NCI-H146 (cell line): ENCODE data around the gene ACAP2.

Experiments used
- DNase-seq: peaks from one replicate; lab custom pipeline; 2025; lab: John Stamatoyannopoulos, UW

The ACAP2 gene

GRCh38 chr3:195259475-195260279, 183.1 kb downstream of the ACAP2 start:
- DNase-seq, result peak; percentile 95

GRCh38 chr3:195259154-195259474, 183.7 kb downstream of the ACAP2 start:
- DNase-seq, result no peak

GRCh38 chr3:195258449-195259153, 184.2 kb downstream of the ACAP2 start:
- peak; percentile 57 for DNase-seq

- DNase-seq, result no peak
Measured at GRCh38 chr3:195257454-195258448, 185.1 kb downstream of the ACAP2 start.

GRCh38 chr3:195256639-195257453, 186.0 kb downstream of the ACAP2 start:
- DNase-seq, result no peak

GRCh38 chr3:195255571-195256501, 187.0 kb downstream of the ACAP2 start:
- no peak for DNase-seq

- no peak for DNase-seq
Measured at GRCh38 chr3:195255176-195255500, 187.7 kb downstream of the ACAP2 start.

GRCh38 chr3:195254454-195255175, 188.2 kb downstream of the ACAP2 start:
- no peak for DNase-seq

GRCh38 chr3:195253923-195254432, 188.8 kb downstream of the ACAP2 start:
- DNase-seq, result no peak

GRCh38 chr3:195251336-195252065, 191.3 kb downstream of the ACAP2 start:
- no peak for DNase-seq

- peak; percentile 21 for DNase-seq
Measured at GRCh38 chr3:195250473-195251251, 192.2 kb downstream of the ACAP2 start.

GRCh38 chr3:195249858-195250464, 192.9 kb downstream of the ACAP2 start:
- no peak for DNase-seq

GRCh38 chr3:195249057-195249770, 193.6 kb downstream of the ACAP2 start:
- no peak for DNase-seq

- no peak for DNase-seq
Measured at GRCh38 chr3:195248281-195248680, 194.5 kb downstream of the ACAP2 start.

- DNase-seq, result no peak
Measured at GRCh38 chr3:195247863-195248189, 195.0 kb downstream of the ACAP2 start.

GRCh38 chr3:195247086-195247862, 195.5 kb downstream of the ACAP2 start:
- DNase-seq, result no peak
